ENCODE measurements around the gene SPATA6L.
"Not testable (repeated sequence)": the region's sequence is repeated elsewhere in the genome, so short reads cannot be mapped to it uniquely, and the experiment has no call there.

The SPATA6L gene

DNA sequence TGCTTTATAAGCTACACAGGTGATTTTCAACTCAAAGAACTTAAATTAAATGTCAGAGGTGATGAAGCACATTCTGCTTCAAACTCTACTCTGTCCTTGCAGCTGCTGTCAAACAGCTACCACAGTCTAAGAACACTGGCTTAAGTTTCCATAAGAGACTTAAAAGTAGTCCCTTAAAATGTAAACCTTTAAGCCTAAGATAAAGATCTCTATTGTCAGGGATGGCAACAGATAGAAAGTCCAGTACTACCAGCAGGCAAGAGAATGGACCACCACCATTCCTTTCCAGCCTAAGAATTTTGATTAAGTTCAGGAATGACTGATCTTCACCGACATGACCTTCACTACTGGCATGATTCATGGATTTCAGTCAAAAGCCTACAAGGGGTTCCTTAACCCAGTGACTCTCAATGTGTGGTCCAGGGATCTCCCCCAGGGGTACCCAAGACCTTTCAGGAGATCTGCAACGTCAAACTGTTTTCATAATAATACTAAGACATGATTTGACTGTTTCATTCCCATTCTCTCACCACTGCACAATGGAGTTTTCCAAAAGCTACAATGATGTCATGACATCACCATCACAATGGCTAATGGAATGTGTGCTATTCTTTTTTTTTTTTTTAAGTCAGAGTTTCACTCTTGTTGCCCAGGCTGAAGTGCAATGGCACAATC is 45.3 kb downstream of the SPATA6L start:
- DNase-seq: no peak

DNA sequence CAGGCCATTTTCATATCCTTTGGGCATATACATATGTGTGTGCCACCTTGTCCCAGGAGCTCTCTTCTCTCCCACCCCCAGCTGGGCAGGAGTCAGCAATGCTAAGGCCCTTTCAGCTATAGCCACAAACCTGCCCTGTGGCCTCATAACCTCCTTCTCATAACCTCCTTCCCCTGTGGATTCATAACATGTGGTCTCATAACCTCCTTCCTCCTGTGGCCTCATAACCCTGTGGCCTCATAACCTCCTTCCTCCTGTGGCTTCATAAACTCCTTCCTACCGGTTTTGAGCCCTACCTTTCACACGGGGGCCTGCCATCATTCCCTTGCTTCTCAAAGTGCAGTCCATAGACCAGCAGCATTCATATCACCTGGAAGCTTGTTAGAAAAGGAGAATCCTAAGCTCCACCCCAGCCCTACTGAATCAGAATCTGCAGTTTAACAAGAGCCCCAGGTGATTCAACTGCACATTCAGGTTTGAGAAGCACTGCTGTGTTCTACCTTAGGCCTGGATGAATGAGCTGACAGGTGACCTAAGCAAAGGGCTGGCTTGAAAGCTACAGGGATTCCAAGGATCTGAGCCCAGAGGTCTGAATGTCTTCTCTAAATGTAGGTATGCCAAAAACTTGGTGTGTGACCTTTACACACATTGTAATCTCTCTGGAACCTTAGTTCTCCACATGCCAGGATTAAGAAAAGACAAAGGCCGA is 46.1 kb downstream of the SPATA6L start:
- DNase-seq: no peak

DNA sequence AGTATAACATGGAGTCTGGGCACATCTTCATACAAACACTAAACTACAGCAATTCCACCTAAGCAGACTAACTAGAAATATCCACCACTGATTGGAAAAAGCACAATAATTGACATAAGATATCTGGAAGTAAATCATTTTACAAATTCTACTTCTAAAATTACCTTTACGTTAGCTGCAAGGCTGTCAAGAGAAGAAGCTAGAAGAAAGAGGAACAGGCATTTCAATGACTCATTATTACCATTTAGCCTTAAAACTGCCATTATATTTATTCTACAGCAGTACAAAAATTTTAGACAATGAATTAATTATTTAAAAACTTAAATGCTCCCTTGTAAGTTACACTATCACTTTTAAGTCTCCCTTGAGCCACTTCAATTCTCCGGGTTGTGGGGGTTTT is 47.6 kb downstream of the SPATA6L start:
- no peak for DNase-seq

DNA sequence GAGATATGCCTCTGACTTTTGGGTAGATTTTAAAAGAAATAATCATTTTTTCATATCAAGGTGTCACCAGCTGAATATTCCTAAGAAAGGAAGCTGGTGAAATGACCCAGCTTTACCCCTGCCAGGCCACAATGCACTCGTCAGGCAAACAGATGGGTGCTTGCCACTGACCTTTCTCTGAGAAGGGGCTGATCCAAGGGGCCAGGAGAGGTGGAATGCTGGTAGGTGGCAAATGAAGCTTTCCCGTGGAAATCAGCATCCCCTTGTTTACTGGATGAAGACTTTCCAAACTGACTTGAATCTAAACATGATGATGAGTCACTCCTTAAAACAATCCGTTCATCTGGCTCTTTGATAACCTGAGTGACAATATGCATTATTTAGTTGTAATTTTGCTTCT is 48.5 kb downstream of the SPATA6L start:
- no peak for DNase-seq

DNA sequence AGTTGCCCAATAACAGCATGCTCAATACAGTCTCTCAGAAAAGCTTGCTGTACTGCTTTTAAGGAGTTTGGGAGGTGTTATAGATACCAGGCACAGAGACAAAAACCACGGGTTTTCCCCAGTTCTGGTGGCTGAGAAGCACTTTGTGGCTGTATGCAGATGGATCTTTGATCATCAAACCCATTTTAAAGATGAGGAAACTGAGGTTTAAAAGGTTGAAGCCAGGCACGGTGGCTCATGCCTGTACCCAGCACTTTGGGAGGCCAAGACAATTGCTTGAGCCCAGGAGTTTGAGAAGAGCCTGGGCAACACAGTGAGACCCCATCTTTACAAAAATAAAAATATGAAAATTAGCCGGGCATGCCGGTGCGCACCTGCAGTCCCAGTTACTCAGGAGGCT is 50.5 kb downstream of the SPATA6L start:
- no peak for DNase-seq

DNA sequence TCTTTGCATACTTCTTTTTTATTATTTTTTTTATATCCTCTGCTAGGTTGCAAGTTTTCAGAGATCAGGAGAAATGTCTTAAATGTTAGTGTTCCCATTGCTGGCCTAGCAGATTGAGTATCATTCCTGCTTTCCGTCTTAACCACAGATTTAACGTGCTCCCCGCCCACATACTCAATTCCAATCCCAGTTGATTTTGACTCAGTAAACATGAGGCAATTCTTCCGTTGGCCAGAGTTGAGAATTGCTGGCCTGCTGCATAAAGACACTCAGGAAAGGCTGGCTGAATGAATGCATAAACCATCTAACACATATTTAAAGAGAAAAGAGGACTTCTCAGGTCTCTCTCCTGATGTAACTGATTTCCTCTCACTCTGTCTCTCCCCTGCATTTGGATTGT is 51.0 kb downstream of the SPATA6L start:
- DNase-seq: no peak

DNA sequence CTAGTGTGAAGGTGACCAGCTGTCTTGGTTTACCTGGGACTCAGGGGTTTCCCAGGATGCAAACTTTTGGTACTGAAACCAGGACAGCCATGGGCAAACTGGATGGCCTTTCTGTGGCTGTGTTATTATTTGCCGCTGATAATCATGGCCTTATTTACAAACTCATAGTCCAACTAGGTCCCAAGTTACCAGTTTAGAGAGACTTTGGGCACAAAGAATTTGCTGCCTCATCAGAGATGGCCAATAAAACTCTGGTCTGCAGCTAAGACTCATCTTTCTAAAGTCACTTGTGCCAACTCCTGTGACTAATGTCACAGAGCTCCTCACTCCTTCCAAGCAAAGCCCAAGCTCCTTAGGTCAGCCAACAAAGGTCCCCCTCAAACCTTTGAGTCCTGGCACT is 51.7 kb downstream of the SPATA6L start:
- DNase-seq: no peak

DNA sequence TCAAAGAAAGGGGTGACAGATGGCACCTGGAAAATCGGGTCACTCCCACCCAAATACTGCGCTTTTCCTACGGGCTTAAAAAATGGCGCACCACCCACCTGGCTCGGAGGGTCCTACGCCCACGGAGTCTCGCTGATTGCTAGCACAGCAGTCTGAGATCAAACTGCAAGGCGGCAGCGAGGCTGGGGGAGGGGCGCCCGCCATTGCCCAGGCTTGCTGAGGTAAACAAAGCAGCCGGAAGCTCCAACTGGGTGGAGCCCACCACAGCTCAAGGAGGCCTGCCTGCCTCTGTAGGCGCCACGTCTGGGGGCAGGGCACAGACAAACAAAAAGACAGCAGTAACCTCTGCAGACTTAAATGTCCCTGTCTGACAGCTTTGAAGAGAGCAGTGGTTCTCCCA is 60.2 kb downstream of the SPATA6L start:
- not testable (repeated sequence) for DNase-seq

DNA sequence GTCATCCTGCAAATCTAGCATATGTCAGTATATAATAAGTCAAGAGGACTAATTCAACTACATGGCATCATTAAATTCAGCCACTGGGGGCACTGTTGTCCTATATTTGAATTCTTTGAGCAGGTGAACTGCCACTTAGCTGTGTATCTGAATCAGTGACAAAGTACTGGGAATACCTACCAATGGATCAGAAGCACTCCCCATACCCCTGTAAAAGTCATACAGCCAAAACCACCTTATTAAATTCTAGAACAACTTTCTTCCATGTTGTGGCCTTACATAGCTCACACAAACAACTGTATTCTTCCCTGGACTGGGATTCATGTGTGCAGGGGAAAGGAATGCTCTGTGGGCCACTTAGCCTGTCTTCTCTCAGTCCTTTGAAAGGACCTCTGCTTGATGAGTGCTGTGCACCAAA is 61.6 kb downstream of the SPATA6L start:
- DNase-seq: peak; percentile 6

DNA sequence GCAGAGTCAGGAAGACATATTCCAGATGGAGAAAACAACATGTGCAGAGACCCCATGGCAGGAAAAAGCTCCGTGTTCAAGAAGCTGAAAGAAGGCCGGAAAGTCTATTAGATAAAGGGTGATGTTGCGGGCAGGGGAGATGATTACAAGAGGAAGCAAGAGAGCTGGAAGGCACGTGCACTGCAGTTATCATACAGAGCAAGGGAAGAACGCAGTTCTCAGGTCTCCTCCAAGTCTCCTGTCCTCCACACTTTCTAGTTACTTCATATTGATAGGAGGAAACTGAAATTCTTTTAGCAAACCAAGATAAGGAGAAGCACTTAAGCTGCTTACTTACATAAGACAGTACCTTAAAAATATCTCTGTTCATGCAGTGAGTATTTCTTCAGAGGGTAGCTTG is 62.5 kb downstream of the SPATA6L start:
- no peak for DNase-seq

DNA sequence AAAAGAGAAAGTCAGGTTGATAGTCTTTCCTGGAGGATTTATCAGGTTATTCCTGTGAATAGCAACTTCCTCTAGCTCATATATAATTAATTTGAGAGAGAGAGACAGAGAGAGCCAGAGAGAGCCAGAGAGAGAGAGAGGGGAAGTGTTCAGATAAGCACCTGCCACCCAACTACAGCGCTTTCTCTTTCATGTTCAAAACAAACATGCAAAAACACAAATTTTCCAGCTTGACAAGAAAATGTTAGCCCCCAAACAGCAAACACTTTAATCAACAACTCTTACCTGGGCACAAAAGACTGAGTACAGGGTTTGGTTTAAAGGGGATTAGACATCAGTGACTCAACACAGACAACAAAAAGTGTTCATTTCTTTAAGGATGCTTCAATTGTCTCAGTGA is 65.9 kb downstream of the SPATA6L start:
- DNase-seq: no peak

DNA sequence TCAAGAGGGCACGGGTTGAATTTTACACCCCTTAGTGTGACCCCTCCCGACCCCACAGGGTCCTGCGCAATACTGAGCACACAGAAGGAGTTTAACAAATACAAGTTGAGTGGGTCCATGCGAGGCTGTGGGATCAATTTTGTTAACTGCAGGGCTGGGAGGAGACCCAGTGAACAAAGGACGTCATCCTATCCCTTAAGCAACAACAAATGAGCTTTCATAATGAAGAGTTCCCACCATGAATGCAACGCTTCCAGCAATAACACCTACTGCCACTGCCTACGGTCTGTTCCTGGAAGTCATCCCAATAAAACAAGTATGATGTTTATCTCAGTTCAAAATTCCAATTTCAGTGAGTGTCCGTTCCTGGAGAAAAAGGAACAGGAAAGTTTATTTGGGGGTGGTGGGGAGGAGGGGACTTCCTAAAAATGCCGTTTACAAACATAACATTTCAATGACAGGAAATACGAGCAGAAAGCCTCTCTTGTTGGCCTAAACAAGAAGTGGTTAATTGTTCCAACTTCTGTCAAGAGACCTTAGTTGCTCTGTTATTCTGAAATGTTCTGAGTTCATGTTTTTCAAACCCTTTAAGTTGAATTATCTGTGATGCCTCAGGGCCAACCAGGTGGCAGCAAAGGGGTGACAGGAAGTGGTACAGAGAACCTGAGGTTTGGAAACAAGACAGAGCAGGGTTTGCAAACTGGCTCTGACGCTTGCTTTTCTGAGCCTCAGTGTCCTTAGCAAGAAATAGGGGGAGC is 69.9 kb downstream of the SPATA6L start:
- no peak for DNase-seq

DNA sequence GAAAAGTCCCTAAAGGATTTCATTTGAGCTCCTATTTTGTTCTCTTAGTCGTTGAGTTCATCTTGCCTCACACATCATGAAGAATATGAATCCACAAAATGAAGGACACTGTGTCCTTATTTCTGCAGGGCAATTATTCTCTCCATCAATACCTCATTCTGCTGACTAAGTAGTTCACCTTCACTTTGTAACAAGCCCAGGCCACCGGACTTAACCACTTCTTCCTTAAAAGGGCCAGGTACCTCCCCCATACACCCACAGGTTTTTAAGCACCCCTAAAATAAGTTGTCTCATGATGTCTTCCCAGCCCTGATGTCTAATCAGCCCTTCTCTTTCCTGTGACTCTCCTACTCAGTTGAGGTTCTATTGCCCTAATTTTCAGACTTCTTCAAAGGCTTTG is 71.3 kb downstream of the SPATA6L start:
- DNase-seq: no peak

DNA sequence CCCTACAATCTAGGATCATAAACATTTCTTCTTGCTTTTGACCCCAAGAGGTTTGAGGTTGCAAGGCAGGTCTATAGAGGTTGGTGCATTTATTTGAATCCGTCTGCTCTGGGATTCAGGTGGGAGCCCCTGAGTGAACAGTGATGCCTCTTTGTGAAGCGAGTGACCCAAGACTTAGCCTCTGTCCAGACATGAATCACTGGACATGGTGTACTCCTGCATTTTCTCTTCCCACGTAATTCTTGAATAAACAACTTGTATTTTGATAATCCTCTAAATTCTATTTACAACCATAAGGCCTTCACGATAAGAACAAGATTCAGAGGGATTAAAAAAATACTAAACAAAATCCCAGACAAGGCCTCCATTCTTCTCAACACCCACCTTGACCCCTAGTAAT is 71.7 kb downstream of the SPATA6L start:
- DNase-seq: no peak

DNA sequence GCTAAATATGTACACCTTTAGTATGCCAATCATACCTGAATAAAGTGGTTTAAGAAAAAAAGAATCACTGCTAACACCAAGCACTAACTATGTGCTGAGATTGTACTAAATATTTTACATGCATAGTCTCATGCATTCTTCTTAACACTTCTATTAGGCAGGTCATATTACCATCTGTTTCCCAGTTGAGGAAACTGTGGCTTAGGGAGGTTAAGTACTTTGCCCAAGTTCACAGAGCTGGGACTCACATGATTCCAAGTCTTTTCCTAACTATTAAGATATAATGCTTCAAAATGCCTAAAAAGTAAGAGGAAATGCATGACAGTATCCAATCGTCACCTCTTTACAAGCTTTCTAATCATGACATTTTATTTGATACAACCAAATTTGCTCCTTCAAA is 73.4 kb downstream of the SPATA6L start:
- DNase-seq: no peak

DNA sequence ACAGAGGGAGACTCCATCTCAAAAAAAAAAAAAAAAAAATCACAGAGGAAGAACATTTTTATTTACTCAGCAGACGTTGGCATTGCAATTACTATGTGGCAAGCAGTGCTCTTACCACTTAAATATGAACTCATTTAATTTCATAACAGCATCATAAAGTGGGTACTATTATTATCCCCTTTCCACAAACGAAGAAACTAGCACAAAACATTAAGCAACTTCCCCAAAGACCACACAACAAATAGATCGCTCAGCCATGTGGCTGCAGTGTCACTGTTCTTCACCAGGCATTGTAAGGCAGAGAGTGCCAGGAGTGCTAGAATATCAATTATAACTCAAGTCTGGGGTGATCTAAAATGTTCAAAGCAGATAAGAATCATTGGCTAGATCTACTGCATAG is 74.0 kb downstream of the SPATA6L start:
- no peak for DNase-seq

DNA sequence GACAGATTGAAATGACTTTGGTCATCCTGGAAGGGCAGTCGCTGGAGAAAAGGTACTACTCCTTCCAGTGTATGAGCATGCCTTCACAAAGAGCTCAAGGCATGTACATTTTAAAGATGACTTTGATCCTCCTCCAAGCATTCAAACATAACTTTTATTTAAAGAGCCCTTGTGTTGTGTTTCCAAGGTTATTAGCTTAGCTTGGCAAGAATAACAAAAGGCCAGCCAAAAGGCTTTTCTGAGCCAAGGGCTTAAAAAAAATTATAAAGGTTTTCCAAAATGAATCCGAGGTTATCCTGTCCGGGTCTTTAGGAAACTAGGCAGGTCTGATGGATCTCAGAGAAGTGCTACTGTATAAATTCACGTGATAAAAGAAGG is 75.2 kb downstream of the SPATA6L start:
- DNase-seq: no peak

DNA sequence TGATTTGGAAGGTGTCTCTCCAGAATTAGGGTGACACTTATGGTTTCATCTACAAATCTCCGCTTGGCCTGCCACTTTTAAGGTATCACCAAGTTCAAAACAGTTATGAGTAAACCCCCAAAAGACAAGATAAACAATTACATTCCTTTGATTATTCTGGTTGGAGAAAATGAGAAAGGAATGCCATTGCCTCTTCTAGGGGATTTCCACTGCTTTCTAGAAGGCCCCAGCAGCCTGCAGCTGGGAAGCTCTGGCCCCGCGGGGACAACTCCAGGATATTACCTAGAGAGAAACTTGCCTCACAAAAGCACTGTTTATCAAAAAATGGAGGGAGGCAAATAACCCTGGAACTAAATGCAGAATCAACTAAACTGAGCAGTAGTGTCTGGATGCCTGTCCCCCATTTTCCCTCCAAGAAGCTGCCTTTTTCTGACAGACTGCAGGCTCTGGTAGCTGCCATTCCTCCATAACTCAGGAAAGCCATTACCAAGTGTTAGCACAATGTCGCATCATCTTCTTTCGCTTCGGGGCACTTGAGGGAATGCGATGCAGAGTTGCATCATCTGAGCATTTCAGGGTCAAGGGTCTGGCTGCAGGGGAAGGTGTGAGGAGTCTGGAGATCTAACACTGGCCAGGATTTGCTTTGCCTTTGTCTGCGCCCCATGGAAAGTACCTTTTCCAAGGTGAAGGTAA is 75.7 kb downstream of the SPATA6L start:
- DNase-seq: no peak

DNA sequence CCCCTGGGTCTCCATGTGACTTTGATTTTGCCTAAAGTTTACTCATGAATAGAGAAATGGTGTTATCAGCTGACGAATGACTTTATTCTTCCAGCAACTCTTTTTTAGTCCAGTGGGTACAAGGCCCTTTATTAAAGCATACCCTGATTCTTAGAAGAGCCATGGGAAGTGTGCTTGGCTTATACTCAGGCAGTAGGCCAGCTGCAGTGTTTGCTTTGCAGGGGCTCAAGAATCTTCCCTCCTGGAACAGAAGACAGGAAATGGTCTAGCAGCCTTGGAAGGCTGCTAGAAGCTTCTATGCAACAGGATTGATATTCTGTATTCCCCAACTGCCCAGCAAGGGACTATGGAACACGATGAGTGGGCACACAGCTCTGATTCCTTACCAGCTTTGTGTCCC is 77.6 kb downstream of the SPATA6L start:
- DNase-seq: no peak

DNA sequence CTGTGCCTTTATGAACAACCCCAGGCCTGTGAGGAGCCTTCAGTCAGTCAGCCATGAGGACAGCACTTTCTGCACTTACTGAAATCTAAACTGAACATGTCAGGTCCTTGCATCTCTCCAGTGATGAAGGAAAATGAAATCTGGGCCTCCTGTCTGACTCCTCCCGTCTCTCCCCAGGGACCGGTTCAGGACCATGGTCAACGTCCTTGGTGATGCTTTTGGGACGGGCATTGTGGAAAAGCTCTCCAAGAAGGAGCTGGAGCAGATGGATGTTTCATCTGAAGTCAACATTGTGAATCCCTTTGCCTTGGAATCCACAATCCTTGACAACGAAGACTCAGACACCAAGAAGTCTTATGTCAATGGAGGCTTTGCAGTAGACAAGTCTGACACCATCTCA is 81.1 kb downstream of the SPATA6L start:
- DNase-seq: no peak

DNA sequence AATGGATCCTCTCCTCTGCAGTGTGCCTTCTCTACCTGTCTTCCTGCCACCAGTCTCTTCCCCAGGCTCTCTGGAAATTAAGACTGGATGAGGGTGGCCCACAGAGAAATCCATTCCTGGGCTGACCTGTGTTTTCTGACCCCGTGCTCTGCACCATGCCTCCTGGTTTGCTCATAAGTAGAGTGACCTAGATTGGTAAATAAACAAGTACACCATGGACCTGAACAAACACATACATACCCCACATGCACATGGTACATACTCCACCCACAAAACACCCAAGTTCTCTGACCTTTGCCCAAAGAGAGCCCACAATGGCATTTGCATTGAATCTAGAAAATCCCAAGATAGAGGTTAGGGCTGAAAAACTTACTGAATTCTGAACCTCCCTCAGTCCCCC is 81.6 kb downstream of the SPATA6L start:
- no peak for DNase-seq

DNA sequence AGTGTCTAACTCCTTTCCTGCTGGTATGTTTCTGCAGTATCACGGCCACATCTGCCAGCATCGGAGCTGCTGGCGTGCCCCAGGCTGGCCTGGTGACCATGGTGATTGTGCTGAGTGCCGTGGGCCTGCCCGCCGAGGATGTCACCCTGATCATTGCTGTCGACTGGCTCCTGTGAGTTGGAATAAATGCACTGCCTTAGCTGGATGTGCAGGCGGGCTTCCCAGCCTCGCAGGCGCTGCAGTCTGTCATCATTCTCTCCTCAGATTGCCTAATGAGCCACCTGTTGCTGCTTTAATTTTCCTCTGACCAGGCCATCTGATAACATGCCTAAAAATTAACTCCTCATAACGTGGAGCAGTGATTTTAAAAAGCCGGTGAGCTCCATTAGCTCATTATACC is 83.3 kb downstream of the SPATA6L start:
- DNase-seq: no peak

DNA sequence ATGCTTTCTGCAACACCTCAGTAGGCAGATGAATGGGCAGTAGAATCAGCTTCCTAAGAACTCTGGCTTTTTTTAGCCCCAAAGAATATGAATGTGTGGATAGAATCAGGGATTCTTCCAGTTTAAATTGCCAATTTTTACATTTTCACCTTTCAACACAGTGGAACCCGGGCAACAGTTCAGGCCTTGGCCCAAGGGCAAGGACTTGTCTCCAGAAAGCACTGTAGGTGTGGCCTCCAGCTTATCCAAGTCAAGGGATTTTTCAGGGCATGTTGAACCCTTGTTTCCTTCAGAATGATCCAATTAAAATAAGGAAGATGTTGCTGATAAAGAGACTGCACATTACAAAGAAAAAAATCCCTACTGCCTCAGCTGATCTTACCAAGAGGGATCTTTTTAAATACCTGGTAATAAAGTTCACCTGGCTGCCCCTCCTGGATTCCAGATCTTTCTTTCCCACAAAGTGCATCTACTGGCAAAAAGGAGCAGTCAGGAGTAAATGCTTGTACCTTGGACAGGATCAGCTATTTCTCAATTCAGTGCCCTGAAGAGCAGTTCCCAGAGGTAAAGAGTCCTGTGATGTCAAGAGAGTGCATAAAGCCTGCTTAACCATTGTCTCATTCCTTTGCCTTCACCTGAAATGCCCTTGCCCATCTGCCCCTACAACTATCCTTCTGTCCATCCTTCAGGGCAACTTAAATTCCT is 84.3 kb downstream of the SPATA6L start:
- no peak for DNase-seq
